Right lobe of liver (tissue), 6 donors: ENCODE data around the gene PKIB. TPM values are rescaled to one million over a fixed set of nuclear protein-coding genes. Genes with fewer than 3 reads are reported as not detected.
"Not testable (repeated sequence)": the region's sequence is repeated elsewhere in the genome, so short reads cannot be mapped to it uniquely, and the experiment has no call there.

Source experiments
- ATAC-seq, 4 donors: fragments of 200-7000 bp; cut with Tn5 transposase; one replicate each; pipeline ENCODE4 v1.9.1; 2020; ENCODE audit warnings: mild to moderate bottlenecking in 4 of 4, moderate library complexity in 4 of 4
- DNase-seq, 3 donors: peaks; one replicate each; pipeline ENCODE4 v3.0.0-alpha.2; 2020
- H3K27ac ChIP-seq, 3 donors: fragments of 200-600 bp; one replicate each; pipeline ENCODE4 v1.8.0; 2022
- H3K27me3 ChIP-seq, 2 donors: fragments of 200-600 bp; one replicate each; pipeline ENCODE4 v1.8.0; 2022
- H3K36me3 ChIP-seq, 4 donors: fragments of 200-600 bp; sonication (generic) in 1 of 4; one replicate each; pipeline versions ENCODE4 v1.5.1 to v1.8.0; 2017 to 2022; ENCODE audit warnings: control low read depth in 1 of 4
- H3K4me1 ChIP-seq, 4 donors: fragments of 200-600 bp; sonication (generic) in 1 of 4; one replicate each; pipeline versions ENCODE4 v1.5.1 to v1.8.0; 2017 to 2022; ENCODE audit warnings: control low read depth in 1 of 4
- H3K4me3 ChIP-seq, 3 donors: fragments of 200-600 bp; one replicate each; pipeline ENCODE4 v1.8.0; 2022
- H3K9me3 ChIP-seq, 4 donors: fragments of 200-600 bp; sonication (generic) in 1 of 4; one replicate each; pipeline versions ENCODE4 v1.5.1 to v1.8.0; 2017 to 2022; ENCODE audit warnings: control low read depth in 1 of 4
- POLR2A ChIP-seq: fragments of 450-650 bp; IDR thresholded peaks from one replicate; pipeline ENCODE4 v1.6.1; 2017; ENCODE audit warnings: antibody characterized with exemption, mild to moderate bottlenecking
- WGBS: methylation state at CpG from one replicate; pipeline ENCODE4 v1.1.6; 2018; ENCODE audit warnings: low coverage, low lambda C conversion rate; ENCODE audit not compliant: insufficient coverage; ENCODE audit errors: missing lambda C conversion rate; 5-methylcytosine and 5-hydroxymethylcytosine counted together
- intact Hi-C, 2 donors: fragments of 100-400 bp; cut with DNase I; formaldehyde crosslinking; loops; one replicate each; pipeline versions ENCODE4 v1.11.2 to v1.14.1; 2022
- total RNA-seq, 6 experiments: library from RNA; depleted of rRNA in 2 of 6; stranded (reverse); fragments of >200 nt in 2 of 6; fragmentation: NEBNext Ultra II Directional in 3 of 6; extraction: Animal tissue kit (Norgen Biotek cat#: 25700) in 3 of 6; gene quantifications; one replicate each; pipeline versions ENCODE4 v1.1.0 to v1.2.4, GENCODE V29; 2016 to 2023
- TF ChIP-seq, protein P1 (sequence below), 4 donors: fragments of 200-600 bp in 3 of 4; fragments of 450-650 bp in 1 of 4; IDR thresholded peaks; one replicate each; pipeline versions ENCODE4 v1.5.1 to v1.8.0; 2016 to 2022; ENCODE audit warnings: antibody characterized with exemption in 4 of 4, mild to moderate bottlenecking in 2 of 4
- donor health status: DM: no; HTN: yes; CAD: no.
- donor health status: DM: no; HTN: no; CAD: no.
- donor health status: DM: no; HTN: no; CAD: no.
- donor health status: DM: no; HTN: yes; CAD: no.
- donor health status: DM: no; HTN: yes; CAD: no.

Gene PKIB
- total RNA-seq, 6 experiments from 2014 or later = 2.4 to 12.1 (median 4.1) TPM

- ATAC-seq = no peak
- DNase-seq = no peak
- TF ChIP-seq POLR2A = no peak
- TF ChIP-seq, protein P1, sequence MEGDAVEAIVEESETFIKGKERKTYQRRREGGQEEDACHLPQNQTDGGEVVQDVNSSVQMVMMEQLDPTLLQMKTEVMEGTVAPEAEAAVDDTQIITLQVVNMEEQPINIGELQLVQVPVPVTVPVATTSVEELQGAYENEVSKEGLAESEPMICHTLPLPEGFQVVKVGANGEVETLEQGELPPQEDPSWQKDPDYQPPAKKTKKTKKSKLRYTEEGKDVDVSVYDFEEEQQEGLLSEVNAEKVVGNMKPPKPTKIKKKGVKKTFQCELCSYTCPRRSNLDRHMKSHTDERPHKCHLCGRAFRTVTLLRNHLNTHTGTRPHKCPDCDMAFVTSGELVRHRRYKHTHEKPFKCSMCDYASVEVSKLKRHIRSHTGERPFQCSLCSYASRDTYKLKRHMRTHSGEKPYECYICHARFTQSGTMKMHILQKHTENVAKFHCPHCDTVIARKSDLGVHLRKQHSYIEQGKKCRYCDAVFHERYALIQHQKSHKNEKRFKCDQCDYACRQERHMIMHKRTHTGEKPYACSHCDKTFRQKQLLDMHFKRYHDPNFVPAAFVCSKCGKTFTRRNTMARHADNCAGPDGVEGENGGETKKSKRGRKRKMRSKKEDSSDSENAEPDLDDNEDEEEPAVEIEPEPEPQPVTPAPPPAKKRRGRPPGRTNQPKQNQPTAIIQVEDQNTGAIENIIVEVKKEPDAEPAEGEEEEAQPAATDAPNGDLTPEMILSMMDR (IDR thresholded peaks at IDR 0.05) = no peak
- no peaks in the 10 kb centered on the region for H3K4me1 ChIP-seq
- WGBS = 78% methylated on average over 9 of the region's 9 CpGs
- no peaks in the 10 kb centered on the region for H3K9me3 ChIP-seq
- H3K4me3 ChIP-seq = no peak overlapping the region
- no peaks in the 10 kb centered on the region for H3K36me3 ChIP-seq
- no peaks in the 10 kb centered on the region for H3K27me3 ChIP-seq
- intact Hi-C loops = no loop called here
- H3K27ac ChIP-seq = no peak overlapping the region
Measured at GRCh38 chr6:122746688-122747087, 136.5 kb downstream of the PKIB start.

DNA sequence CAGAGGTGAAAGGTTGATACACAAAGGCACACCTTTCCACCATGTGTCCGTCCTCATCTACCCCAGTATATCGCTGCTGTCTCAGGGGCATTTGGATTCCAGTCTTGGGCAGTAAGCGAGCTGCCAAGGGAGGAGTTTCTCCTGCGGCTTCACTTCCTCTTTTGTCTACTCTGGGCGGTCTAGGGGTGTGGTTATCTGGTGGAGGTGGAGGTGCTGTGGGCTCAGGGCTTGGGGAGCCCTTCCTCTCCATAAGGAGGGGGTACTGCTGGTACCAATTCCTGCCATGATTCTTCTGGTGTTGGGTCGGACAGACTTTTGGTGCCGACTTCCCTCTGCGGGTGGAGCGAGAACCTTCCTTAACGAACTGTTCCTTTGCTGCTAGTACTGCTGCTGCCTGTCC, 137.4 kb downstream of the PKIB start:
- intact Hi-C loops = no loop called here
- no peaks in the 10 kb centered on the region for H3K4me1 ChIP-seq
- WGBS = 73% methylated on average over 3 of the region's 10 CpGs

DNA sequence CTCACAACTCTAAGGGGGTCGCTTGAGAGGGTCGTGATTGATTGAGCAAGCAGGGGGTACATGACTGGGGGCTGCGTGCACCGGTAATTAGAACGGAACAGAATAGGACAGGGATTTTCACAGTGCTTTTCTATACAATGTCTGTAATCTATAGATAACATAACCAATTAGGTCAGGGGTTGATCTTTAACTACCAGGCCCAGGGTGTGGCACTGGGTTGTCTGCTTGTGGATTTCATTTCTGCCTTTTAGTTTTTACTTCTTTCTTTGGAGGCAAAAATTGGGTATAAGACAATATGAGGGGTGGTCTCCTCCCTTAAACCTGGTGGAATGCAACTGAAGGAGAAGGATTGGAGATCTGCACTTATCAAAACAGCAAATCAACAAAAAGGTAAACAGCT, 138.7 kb downstream of the PKIB start:
- ATAC-seq, H3K36me3 ChIP-seq, H3K27me3 ChIP-seq, intact Hi-C loops, H3K27ac ChIP-seq, H3K4me1 ChIP-seq, H3K4me3 ChIP-seq, DNase-seq, H3K9me3 ChIP-seq: not testable (repeated sequence)
- WGBS = 24% methylated on average over 5 of the region's 5 CpGs

More for the DNA sequence above, 137.4 kb downstream of the PKIB start:
- Histone ChIP-seq H3K4me3 (no peak overlapping the region), H3K9me3 (no peaks in the 10 kb centered on the region), H3K27ac (no peak overlapping the region), H3K27me3 (no peaks in the 10 kb centered on the region), H3K36me3 (no peaks in the 10 kb centered on the region)
- ATAC-seq (no peak), DNase-seq (no peak)
- TF ChIP-seq, protein P1 (IDR thresholded peaks at IDR 0.05) = no peak
- TF ChIP-seq POLR2A = no peak

DNA sequence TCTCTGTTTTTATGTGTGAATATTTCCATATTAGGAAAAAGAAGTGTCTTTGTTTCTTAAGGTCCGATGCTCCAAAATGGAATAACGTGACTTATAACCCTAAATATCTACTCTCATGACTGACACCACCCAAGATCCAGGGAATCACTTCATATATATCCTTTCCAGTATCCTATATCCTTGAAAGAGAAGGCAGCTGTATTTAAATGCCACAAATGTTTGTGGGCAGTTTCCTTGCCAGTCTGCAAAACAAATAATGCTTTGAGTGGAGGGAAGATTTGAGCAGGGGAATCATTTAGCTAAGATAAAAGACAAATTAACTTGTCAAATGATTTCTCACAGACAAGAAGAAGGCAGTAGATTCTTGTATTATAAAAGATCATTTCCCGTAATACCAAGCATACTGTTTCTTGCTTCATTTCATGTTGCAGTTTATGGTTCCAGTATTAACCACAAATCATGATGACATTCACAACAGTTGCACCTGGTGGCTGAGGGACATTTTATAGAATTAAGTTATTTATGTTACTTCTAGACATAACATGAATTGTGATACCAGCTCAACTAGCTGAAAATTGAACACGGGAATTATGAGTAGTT, 139.3 kb downstream of the PKIB start:
- intact Hi-C loops = no loop called here
- no peak overlapping the region for H3K27ac ChIP-seq
- ATAC-seq (no peak), DNase-seq (no peak)
- H3K4me1 ChIP-seq = peaks cover 0 to 6% (median 0%) of the 10 kb centered on the region in 4 donors
- no peaks in the 10 kb centered on the region for H3K36me3 ChIP-seq
- H3K4me3 ChIP-seq = no peak overlapping the region
- TF ChIP-seq POLR2A = no peak
- TF ChIP-seq, protein P1 (IDR thresholded peaks at IDR 0.05) = no peak
- WGBS = 82% methylated on average over 4 of the region's 4 CpGs
- no peaks in the 10 kb centered on the region for H3K27me3 ChIP-seq
- no peaks in the 10 kb centered on the region for H3K9me3 ChIP-seq

GRCh38 chr6:122751326-122751725, 141.1 kb downstream of the PKIB start:
- H3K4me3 ChIP-seq = no peak overlapping the region
- TF ChIP-seq, protein P1 (IDR thresholded peaks at IDR 0.05) = no peak
- no peak for TF ChIP-seq POLR2A
- peaks cover 0 to 6% (median 0%) of the 10 kb centered on the region in 4 donors for H3K4me1 ChIP-seq
- no peaks in the 10 kb centered on the region for H3K36me3 ChIP-seq
- ATAC-seq = no peak
- no peaks in the 10 kb centered on the region for H3K9me3 ChIP-seq
- no peak for DNase-seq
- 72% methylated on average over 3 of the region's 3 CpGs for WGBS
- no peak overlapping the region for H3K27ac ChIP-seq
- intact Hi-C loops = no loop called here
- no peaks in the 10 kb centered on the region for H3K27me3 ChIP-seq
